ENCODE data around the gene IFNG.

The IFNG gene

DNA sequence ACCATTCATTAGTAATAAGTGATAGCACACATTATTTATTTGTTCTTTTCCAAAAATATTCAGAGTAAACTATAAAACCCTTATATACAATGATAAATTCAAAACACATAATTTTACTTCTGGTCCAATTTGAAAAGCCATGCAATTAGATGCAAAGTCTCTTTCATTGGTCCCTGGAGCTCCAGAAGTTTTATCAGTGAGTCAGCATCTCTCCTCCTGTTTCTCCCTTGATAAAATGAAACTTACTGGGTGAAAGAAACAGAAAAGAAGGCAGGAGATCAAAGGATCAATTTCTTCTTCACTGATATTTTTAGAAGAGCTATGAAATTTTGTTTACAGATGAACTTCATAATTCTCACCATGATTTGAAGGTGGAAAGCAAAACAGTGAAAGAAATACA, 47.5 kb downstream of the IFNG start:
- H3K4me3 ChIP-seq (ENCODE audit: low read depth, low read length), result no peak overlapping the region
- TF ChIP-seq, protein P1, sequence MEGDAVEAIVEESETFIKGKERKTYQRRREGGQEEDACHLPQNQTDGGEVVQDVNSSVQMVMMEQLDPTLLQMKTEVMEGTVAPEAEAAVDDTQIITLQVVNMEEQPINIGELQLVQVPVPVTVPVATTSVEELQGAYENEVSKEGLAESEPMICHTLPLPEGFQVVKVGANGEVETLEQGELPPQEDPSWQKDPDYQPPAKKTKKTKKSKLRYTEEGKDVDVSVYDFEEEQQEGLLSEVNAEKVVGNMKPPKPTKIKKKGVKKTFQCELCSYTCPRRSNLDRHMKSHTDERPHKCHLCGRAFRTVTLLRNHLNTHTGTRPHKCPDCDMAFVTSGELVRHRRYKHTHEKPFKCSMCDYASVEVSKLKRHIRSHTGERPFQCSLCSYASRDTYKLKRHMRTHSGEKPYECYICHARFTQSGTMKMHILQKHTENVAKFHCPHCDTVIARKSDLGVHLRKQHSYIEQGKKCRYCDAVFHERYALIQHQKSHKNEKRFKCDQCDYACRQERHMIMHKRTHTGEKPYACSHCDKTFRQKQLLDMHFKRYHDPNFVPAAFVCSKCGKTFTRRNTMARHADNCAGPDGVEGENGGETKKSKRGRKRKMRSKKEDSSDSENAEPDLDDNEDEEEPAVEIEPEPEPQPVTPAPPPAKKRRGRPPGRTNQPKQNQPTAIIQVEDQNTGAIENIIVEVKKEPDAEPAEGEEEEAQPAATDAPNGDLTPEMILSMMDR (IDR thresholded peaks at IDR 0.05; ENCODE audit: insufficient read depth, low read depth, low read length, missing control alignments), result no peak
- DNase-seq (ENCODE audit: low read depth), result no peak

DNA sequence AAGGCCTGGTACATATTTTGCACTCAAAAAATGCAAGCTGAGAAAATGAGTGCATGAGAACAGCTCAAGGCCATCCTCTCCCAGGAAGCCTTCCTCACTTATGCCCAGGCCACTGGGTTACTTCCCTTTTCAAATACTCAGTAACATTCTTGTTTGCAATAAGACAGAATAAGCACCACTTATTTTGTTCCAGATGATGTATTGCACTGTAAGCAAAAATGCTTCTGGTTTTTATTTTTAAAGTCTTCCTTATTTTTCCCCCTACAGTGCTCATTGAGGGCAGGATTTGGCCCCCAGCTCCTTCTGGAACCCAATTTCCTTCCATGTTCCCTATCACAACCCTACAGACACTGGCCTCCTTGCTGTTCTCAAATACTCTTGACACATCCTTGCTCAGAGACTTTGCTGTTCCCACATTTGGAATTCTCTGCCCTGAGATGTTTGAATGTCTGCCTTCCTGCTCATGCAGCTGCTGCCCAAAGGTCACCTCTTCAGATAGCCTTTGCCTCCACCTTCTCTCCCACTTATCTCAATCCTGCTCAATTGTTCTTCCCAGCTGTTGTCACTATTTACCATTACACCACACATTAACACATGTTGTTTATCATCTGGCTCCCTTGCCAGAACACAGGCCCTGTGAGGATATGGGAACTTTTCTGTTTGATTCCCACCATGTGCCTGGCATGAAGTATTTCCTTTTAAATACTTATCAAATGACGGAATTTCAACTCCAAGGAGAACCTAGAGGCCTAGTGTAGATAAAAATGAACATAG, 49.9 kb downstream of the IFNG start:
- TF ChIP-seq, protein P1 (IDR thresholded peaks at IDR 0.05; ENCODE audit: insufficient read depth, low read depth, low read length, missing control alignments), result no peak
- H3K4me3 ChIP-seq (ENCODE audit: low read depth, low read length), result no peak overlapping the region
- no peak for DNase-seq (ENCODE audit: low read depth)

DNA sequence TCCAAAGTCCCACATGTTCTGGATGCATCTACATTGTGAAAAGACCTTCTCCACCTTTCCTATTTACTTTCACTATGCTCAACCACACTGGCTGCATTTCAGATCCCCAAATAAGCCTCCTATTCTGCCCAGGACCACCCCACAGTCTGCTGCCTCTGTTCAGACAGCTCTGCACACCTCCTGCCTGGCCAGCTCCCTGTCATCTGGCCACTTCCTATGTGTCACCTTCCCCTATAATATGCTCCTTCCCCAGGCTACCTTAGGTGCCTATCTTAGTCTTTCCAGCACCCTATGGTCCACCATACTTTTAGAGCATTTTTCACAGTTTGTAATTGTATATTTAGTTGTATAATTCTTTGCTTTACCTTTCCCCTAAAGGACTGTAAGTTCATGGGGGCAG, 50.5 kb downstream of the IFNG start:
- no peak overlapping the region for H3K4me3 ChIP-seq (ENCODE audit: low read depth, low read length)
- DNase-seq (ENCODE audit: low read depth), result no peak
- TF ChIP-seq, protein P1 (IDR thresholded peaks at IDR 0.05; ENCODE audit: insufficient read depth, low read depth, low read length, missing control alignments), result no peak

- H3K4me3 ChIP-seq (ENCODE audit: low read depth, low read length), result no peak overlapping the region
- no peak for DNase-seq (ENCODE audit: low read depth)
- TF ChIP-seq, protein P1 (IDR thresholded peaks at IDR 0.05; ENCODE audit: insufficient read depth, low read depth, low read length, missing control alignments), result no peak
Observed at GRCh38 chr12:68106660-68107059, 52.9 kb downstream of the IFNG start.

DNA sequence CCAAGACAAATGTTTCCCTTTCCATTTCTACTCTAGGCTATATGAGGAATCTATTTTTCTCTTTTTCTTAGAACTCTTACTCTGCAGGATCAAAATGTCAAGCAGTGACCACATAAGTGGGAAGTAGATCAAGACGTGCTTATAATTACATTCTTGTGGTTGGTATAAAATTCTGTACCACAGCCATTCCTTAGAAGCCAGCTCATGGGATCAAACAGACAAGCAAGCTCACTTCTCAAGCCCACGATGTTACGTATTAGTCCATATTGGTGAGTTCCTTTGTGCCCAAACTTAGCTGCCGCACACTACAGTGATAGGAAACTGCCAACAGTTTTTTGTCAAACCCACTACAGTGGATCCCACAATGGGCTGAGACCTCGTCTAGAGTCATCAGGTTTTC, 53.4 kb downstream of the IFNG start:
- DNase-seq (ENCODE audit: low read depth), result no peak
- no peak overlapping the region for H3K4me3 ChIP-seq (ENCODE audit: low read depth, low read length)
- TF ChIP-seq, protein P1 (IDR thresholded peaks at IDR 0.05; ENCODE audit: insufficient read depth, low read depth, low read length, missing control alignments), result no peak

Measured in GM12865 (cell line).